ENCODE measurements around the gene CFAP299. TPM values are rescaled to one million over a fixed set of nuclear protein-coding genes. Genes with fewer than 3 reads are reported as not detected.
A peak's percentile ranks its signal among the peaks of the same experiment; 100 is the strongest.

Gene CFAP299
- total and polyA plus RNA-seq, 9 of the 15 experiments (the other 6 are each of a cell fraction or from before 2014, with no cell fraction given): 0.09 to 3.0 (median 0.76) TPM

- Histone ChIP-seq H3K9ac (ENCODE audit: insufficient read depth in 1 of 2, low read depth in 2 of 2, low read length in 2 of 2) (no peak overlapping the region), H3K4me1 (replicated peaks in 1 of 2; ENCODE audit: control insufficient read depth in 2 of 2, insufficient read depth in 2 of 2, low read length in 2 of 2) (no peaks in the 10 kb centered on the region), H3K27ac (ENCODE audit: extremely low read depth, low read depth, low read length) (no peak overlapping the region), H3K4me2 (ENCODE audit: insufficient read depth, low read length) (no peak overlapping the region), H2AFZ (ENCODE audit: low read depth, low read length) (no peak overlapping the region), H3K79me2 (ENCODE audit: control insufficient read depth, insufficient read depth, low read length) (no peaks in the 10 kb centered on the region), H3K9me1 (ENCODE audit: control insufficient read depth, insufficient read depth, low read length) (no peaks in the 10 kb centered on the region), H3K4me3 (no peak overlapping the region), H4K20me1 (replicated peaks; ENCODE audit: control insufficient read depth, insufficient read depth, low read length) (no peaks in the 10 kb centered on the region), H3K36me3 (ENCODE audit: control insufficient read depth, insufficient read depth, low read length) (no peaks in the 10 kb centered on the region), H3K9me3 (replicated peaks; ENCODE audit: control insufficient read depth, insufficient read depth, low read depth, low read length) (no peaks in the 10 kb centered on the region), H3K27me3 (ENCODE audit: control insufficient read depth in 2 of 2, insufficient read depth in 2 of 2, low read length in 2 of 2) (no peaks in the 10 kb centered on the region)
- DNase-seq (ENCODE audit: extremely low read depth in 1 of 4, low spot score in 3 of 4): no peak
- BruUV-seq (replicated peaks): no TSS peak
- TF ChIP-seq ZNF146 (CRISPR knock-in tag; IDR thresholded peaks at IDR 0.05; ENCODE audit: unreplicated experiment) (peak; percentile 66), ZNF76 (CRISPR knock-in tag; IDR thresholded peaks at IDR 0.05; ENCODE audit: borderline replicate concordance) (no peak), HNRNPH1 (optimal IDR thresholded peaks at IDR 0.05; ENCODE audit: low read depth, low read length) (no peak), CREB1 (IDR thresholded peaks at IDR 0.05) (no peak), CREB1 (CRISPR knock-in tag; IDR thresholded peaks at IDR 0.05) (no peak), RBM25 (IDR thresholded peaks at IDR 0.05; ENCODE audit: low read depth, low read length, severe bottlenecking) (peak; percentile 4)
- ChIA-PET POLR2A (no interaction called here), CTCF (ENCODE audit: low intra/inter-chr PET ratio) (no interaction called here)
- ATAC-seq: no peak
- WGBS (ENCODE audit: insufficient coverage, low coverage, missing lambda C conversion rate): 22% methylated on average over 4 of the region's 4 CpGs
- no peak for FAIRE-seq
- in situ Hi-C loops (cut with MboI) (no loop called here), intact Hi-C loops (cut with micrococcal nuclease) (no loop called here)
These were observed 33.6 kb upstream of the CFAP299 start for GRCh38 chr4:80301884-80302283.

GRCh38 chr4:80302616-80303223, 32.8 kb upstream of the CFAP299 start:
- Histone ChIP-seq H3K4me1 (replicated peaks in 1 of 2; ENCODE audit: control insufficient read depth in 2 of 2, insufficient read depth in 2 of 2, low read length in 2 of 2) (no peaks in the 10 kb centered on the region), H4K20me1 (replicated peaks; ENCODE audit: control insufficient read depth, insufficient read depth, low read length) (no peaks in the 10 kb centered on the region), H3K9ac (ENCODE audit: insufficient read depth in 1 of 2, low read depth in 2 of 2, low read length in 2 of 2) (no peak overlapping the region), H3K9me1 (ENCODE audit: control insufficient read depth, insufficient read depth, low read length) (no peaks in the 10 kb centered on the region), H3K79me2 (ENCODE audit: control insufficient read depth, insufficient read depth, low read length) (no peaks in the 10 kb centered on the region), H3K9me3 (replicated peaks; ENCODE audit: control insufficient read depth, insufficient read depth, low read depth, low read length) (no peaks in the 10 kb centered on the region), H3K4me3 (no peak overlapping the region), H3K4me2 (ENCODE audit: insufficient read depth, low read length) (no peak overlapping the region), H3K27ac (ENCODE audit: extremely low read depth, low read depth, low read length) (no peak overlapping the region), H3K36me3 (ENCODE audit: control insufficient read depth, insufficient read depth, low read length) (no peaks in the 10 kb centered on the region), H3K27me3 (ENCODE audit: control insufficient read depth in 2 of 2, insufficient read depth in 2 of 2, low read length in 2 of 2) (no peaks in the 10 kb centered on the region), H2AFZ (ENCODE audit: low read depth, low read length) (no peak overlapping the region)
- FAIRE-seq (no peak), DNase-seq (ENCODE audit: extremely low read depth in 1 of 4, low spot score in 3 of 4) (no peak), ATAC-seq (no peak)
- POLR2A ChIA-PET: no interaction called here
- CTCF ChIA-PET (ENCODE audit: low intra/inter-chr PET ratio): no interaction called here
- 73% methylated on average over 15 of the region's 26 CpGs for WGBS (ENCODE audit: insufficient coverage, low coverage, missing lambda C conversion rate)
- intact Hi-C loops (cut with micrococcal nuclease): no loop called here
- BruUV-seq (replicated peaks): no TSS peak
- in situ Hi-C loops (cut with MboI): no loop called here
- no peak for TF ChIP-seq ELK3 (CRISPR knock-in tag; IDR thresholded peaks at IDR 0.05)
- TF ChIP-seq, protein P1, sequence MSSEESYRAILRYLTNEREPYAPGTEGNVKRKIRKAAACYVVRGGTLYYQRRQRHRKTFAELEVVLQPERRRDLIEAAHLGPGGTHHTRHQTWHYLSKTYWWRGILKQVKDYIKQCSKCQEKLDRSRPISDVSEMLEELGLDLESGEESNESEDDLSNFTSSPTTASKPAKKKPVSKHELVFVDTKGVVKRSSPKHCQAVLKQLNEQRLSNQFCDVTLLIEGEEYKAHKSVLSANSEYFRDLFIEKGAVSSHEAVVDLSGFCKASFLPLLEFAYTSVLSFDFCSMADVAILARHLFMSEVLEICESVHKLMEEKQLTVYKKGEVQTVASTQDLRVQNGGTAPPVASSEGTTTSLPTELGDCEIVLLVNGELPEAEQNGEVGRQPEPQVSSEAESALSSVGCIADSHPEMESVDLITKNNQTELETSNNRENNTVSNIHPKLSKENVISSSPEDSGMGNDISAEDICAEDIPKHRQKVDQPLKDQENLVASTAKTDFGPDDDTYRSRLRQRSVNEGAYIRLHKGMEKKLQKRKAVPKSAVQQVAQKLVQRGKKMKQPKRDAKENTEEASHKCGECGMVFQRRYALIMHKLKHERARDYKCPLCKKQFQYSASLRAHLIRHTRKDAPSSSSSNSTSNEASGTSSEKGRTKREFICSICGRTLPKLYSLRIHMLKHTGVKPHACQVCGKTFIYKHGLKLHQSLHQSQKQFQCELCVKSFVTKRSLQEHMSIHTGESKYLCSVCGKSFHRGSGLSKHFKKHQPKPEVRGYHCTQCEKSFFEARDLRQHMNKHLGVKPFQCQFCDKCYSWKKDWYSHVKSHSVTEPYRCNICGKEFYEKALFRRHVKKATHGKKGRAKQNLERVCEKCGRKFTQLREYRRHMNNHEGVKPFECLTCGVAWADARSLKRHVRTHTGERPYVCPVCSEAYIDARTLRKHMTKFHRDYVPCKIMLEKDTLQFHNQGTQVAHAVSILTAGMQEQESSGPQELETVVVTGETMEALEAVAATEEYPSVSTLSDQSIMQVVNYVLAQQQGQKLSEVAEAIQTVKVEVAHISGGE (CRISPR knock-in tag; IDR thresholded peaks at IDR 0.05): no peak
- TF ChIP-seq ZNF324 (CRISPR knock-in tag; IDR thresholded peaks at IDR 0.05): no peak
- no peak for TF ChIP-seq E2F5 (CRISPR knock-in tag; IDR thresholded peaks at IDR 0.05)
- TF ChIP-seq ZNF766 (CRISPR knock-in tag; conservative IDR thresholded peaks at IDR 0.05): no peak

All from K562 (cell line).